ENCODE measurements around the gene CFAP46.

The CFAP46 gene

DNA sequence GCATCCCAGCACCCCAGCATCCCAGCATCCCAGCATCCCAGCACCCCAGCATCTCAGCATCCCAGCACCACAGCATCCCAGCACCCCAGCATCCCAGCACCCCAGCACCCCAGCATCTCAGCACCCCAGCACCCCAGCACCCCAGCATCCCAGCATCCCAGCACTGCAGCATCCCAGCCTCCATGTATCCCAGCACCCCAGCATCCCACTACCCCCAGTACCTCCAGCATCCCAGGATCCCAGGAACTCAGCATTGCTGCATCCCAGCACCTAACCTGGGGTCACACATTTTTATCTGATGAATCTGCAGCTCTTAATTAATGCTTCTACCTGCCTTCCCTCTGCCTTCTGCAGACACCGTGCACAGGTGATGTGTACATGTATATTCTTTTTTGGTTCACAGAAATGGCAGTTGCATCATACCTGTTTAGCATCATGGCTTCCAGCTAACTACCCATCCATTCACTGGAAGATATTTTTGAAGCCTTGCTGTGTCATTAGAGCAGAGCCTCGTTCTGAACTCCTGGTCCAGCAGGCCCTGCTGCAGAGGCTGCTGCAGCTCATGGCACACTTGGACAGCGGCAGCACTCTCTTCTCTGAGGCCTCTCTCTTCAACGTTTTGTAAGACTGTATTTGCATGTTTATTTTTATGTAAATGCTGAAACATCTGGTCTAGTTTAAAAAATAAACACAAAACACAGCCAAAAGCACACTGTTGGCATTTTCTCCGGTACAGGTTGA is 4.6 kb upstream of the CFAP46 start:
- POLR2A ChIA-PET = no interaction called here
- no peak for DNase-seq
- CTCF ChIA-PET = interaction anchor here (1.3 kb wide), 1 partner anchor 32 kb away, joined by 3 read pairs; no protein-coding TSS in a partner anchor
- Histone ChIP-seq H3K27me3 (replicated peaks in 2 of 5; ENCODE audit: control insufficient read depth in 4 of 5, insufficient read depth in 5 of 5, low read length in 4 of 5) (peaks cover 0 to 62% (median 11%) of the 10 kb centered on the region in 5 experiments), H3K27ac (ENCODE audit: insufficient read depth in 1 of 2, low read depth in 1 of 2, low read length in 2 of 2, poor library complexity in 1 of 2, severe bottlenecking in 2 of 2) (no peak overlapping the region), H3K36me3 (ENCODE audit: control insufficient read depth in 4 of 4, insufficient read depth in 4 of 4, low read length in 3 of 4) (no peaks in the 10 kb centered on the region), H3K4me1 (ENCODE audit: control extremely low read depth in 1 of 4, control insufficient read depth in 4 of 4, insufficient read depth in 4 of 4, low read length in 3 of 4) (peaks cover 0 to 12% (median 2%) of the 10 kb centered on the region in 4 experiments), H3K9me3 (ENCODE audit: control extremely low read depth in 1 of 5, control insufficient read depth in 4 of 5, insufficient read depth in 2 of 5, low read depth in 1 of 5, low read length in 4 of 5) (no peaks in the 10 kb centered on the region), H3K4me3 (ENCODE audit: control insufficient read depth in 1 of 7, extremely low read depth in 1 of 7, insufficient read depth in 4 of 7, low read depth in 2 of 7, low read length in 6 of 7) (no peak overlapping the region)
- WGBS (ENCODE audit: insufficient coverage) = 87% methylated on average over 3 of the region's 5 CpGs

DNA sequence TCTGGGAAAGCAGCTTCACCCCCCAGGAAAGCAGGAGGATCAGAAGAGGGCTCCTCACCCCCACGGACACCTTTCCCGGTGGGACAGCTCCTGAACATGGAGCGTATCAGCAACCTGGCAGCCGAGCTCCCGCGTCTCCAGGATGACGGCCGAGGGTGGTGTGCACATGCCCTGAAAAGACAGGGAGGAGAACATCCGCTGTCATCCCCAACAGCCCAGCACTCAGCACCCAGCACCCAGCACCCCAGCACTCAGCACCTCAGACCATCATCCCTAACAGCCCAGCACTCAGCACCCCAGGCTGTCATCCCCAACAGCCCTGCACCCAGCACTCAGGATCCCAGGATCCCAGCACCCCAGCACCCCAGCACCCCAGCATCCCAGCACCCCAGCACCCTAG is 3.9 kb upstream of the CFAP46 start:
- Histone ChIP-seq H3K27ac (ENCODE audit: insufficient read depth in 1 of 2, low read depth in 1 of 2, low read length in 2 of 2, poor library complexity in 1 of 2, severe bottlenecking in 2 of 2) (no peak overlapping the region), H3K4me1 (ENCODE audit: control extremely low read depth in 1 of 4, control insufficient read depth in 4 of 4, insufficient read depth in 4 of 4, low read length in 3 of 4) (peaks cover 0 to 11% (median 2%) of the 10 kb centered on the region in 4 experiments), H3K4me3 (ENCODE audit: control insufficient read depth in 1 of 7, extremely low read depth in 1 of 7, insufficient read depth in 4 of 7, low read depth in 2 of 7, low read length in 6 of 7) (no peak overlapping the region), H3K36me3 (ENCODE audit: control insufficient read depth in 4 of 4, insufficient read depth in 4 of 4, low read length in 3 of 4) (no peaks in the 10 kb centered on the region), H3K9me3 (ENCODE audit: control extremely low read depth in 1 of 5, control insufficient read depth in 4 of 5, insufficient read depth in 2 of 5, low read depth in 1 of 5, low read length in 4 of 5) (no peaks in the 10 kb centered on the region), H3K27me3 (replicated peaks in 2 of 5; ENCODE audit: control insufficient read depth in 4 of 5, insufficient read depth in 5 of 5, low read length in 4 of 5) (peaks cover 0 to 62% (median 17%) of the 10 kb centered on the region in 5 experiments)
- ChIA-PET CTCF (interaction anchor here (1.5 kb wide), 1 partner anchor 178 kb away, joined by 3 read pairs; no protein-coding TSS in a partner anchor), POLR2A (no interaction called here)
- 97% methylated on average over 8 of the region's 9 CpGs for WGBS (ENCODE audit: insufficient coverage)
- DNase-seq = no peak

DNA sequence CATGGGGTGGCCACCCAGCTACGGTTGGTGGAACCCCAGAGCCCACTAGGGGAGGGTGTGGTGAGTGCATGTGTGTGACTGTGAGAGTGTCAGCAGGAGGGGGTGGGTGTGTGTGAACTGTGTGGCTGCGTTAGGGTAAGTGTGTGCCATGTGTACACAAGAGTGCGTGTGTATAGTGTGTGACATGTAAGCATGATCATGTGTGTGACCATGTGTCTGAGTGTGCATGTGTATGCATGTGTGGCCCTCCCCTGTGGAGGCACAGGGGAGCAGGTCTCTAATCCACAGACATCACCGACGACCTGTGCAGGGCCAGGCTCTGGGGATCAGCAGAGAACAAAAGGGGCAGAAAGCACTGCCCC is 3.5 kb upstream of the CFAP46 start:
- H3K27me3 ChIP-seq (replicated peaks in 2 of 5; ENCODE audit: control insufficient read depth in 4 of 5, insufficient read depth in 5 of 5, low read length in 4 of 5) = peaks cover 0 to 63% (median 20%) of the 10 kb centered on the region in 5 experiments
- WGBS (ENCODE audit: insufficient coverage) = 89% methylated on average over 5 of the region's 5 CpGs
- CTCF ChIA-PET = interaction anchor here (1.5 kb wide), 1 partner anchor 179 kb away, joined by 3 read pairs; no protein-coding TSS in a partner anchor
- H3K27ac ChIP-seq (ENCODE audit: insufficient read depth in 1 of 2, low read depth in 1 of 2, low read length in 2 of 2, poor library complexity in 1 of 2, severe bottlenecking in 2 of 2) = no peak overlapping the region
- peaks cover 0 to 11% (median 2%) of the 10 kb centered on the region in 4 experiments for H3K4me1 ChIP-seq (ENCODE audit: control extremely low read depth in 1 of 4, control insufficient read depth in 4 of 4, insufficient read depth in 4 of 4, low read length in 3 of 4)
- DNase-seq = no peak
- no peaks in the 10 kb centered on the region for H3K36me3 ChIP-seq (ENCODE audit: control insufficient read depth in 4 of 4, insufficient read depth in 4 of 4, low read length in 3 of 4)
- POLR2A ChIA-PET = no interaction called here
- H3K4me3 ChIP-seq (ENCODE audit: control insufficient read depth in 1 of 7, extremely low read depth in 1 of 7, insufficient read depth in 4 of 7, low read depth in 2 of 7, low read length in 6 of 7) = no peak overlapping the region
- no peaks in the 10 kb centered on the region for H3K9me3 ChIP-seq (ENCODE audit: control extremely low read depth in 1 of 5, control insufficient read depth in 4 of 5, insufficient read depth in 2 of 5, low read depth in 1 of 5, low read length in 4 of 5)

- Histone ChIP-seq H3K4me1 (ENCODE audit: control extremely low read depth in 1 of 4, control insufficient read depth in 4 of 4, insufficient read depth in 4 of 4, low read length in 3 of 4) (peaks cover 0 to 11% (median 2%) of the 10 kb centered on the region in 4 experiments), H3K27me3 (replicated peaks in 2 of 5; ENCODE audit: control insufficient read depth in 4 of 5, insufficient read depth in 5 of 5, low read length in 4 of 5) (peaks cover 0 to 62% (median 24%) of the 10 kb centered on the region in 5 experiments), H3K4me3 (ENCODE audit: control insufficient read depth in 1 of 7, extremely low read depth in 1 of 7, insufficient read depth in 4 of 7, low read depth in 2 of 7, low read length in 6 of 7) (no peak overlapping the region), H3K27ac (ENCODE audit: insufficient read depth in 1 of 2, low read depth in 1 of 2, low read length in 2 of 2, poor library complexity in 1 of 2, severe bottlenecking in 2 of 2) (no peak overlapping the region), H3K9me3 (ENCODE audit: control extremely low read depth in 1 of 5, control insufficient read depth in 4 of 5, insufficient read depth in 2 of 5, low read depth in 1 of 5, low read length in 4 of 5) (no peaks in the 10 kb centered on the region), H3K36me3 (ENCODE audit: control insufficient read depth in 4 of 4, insufficient read depth in 4 of 4, low read length in 3 of 4) (no peaks in the 10 kb centered on the region)
- 90% methylated on average over 22 of the region's 25 CpGs for WGBS (ENCODE audit: insufficient coverage)
- ChIA-PET CTCF (interaction anchor here (1.5 kb wide), 1 partner anchor 179 kb away, joined by 3 read pairs; no protein-coding TSS in a partner anchor), POLR2A (no interaction called here)
- DNase-seq = no peak
Measured at GRCh38 chr10:132945125-132945893, 2.9 kb upstream of the CFAP46 start.

DNA sequence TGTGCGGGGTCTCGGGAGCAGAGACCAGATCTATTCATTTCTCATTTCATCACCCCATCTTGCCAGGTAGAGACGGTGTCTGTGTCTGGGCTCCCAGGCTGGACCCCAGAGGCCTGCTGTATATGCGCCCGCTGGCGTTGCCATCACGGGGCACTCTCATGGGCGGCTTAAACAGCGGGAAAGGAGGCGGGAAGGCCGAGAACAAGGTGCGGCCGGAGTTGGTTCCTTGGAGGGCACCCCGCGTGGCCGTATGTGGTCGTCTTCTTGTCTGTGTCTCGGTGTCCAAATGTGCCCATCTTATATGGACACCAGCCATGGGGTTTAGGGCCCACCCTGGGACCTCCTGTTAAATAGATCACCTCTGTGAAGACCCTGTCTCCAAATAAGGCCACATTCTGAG is 2.1 kb upstream of the CFAP46 start:
- 97% methylated on average over 17 of the region's 18 CpGs for WGBS (ENCODE audit: insufficient coverage)
- Histone ChIP-seq H3K36me3 (ENCODE audit: control insufficient read depth in 4 of 4, insufficient read depth in 4 of 4, low read length in 3 of 4) (no peaks in the 10 kb centered on the region), H3K27ac (ENCODE audit: insufficient read depth in 1 of 2, low read depth in 1 of 2, low read length in 2 of 2, poor library complexity in 1 of 2, severe bottlenecking in 2 of 2) (no peak overlapping the region), H3K27me3 (replicated peaks in 2 of 5; ENCODE audit: control insufficient read depth in 4 of 5, insufficient read depth in 5 of 5, low read length in 4 of 5) (peaks cover 0 to 63% (median 24%) of the 10 kb centered on the region in 5 experiments), H3K9me3 (ENCODE audit: control extremely low read depth in 1 of 5, control insufficient read depth in 4 of 5, insufficient read depth in 2 of 5, low read depth in 1 of 5, low read length in 4 of 5) (no peaks in the 10 kb centered on the region), H3K4me3 (ENCODE audit: control insufficient read depth in 1 of 7, extremely low read depth in 1 of 7, insufficient read depth in 4 of 7, low read depth in 2 of 7, low read length in 6 of 7) (no peak overlapping the region), H3K4me1 (ENCODE audit: control extremely low read depth in 1 of 4, control insufficient read depth in 4 of 4, insufficient read depth in 4 of 4, low read length in 3 of 4) (peaks cover 0 to 11% (median 2%) of the 10 kb centered on the region in 4 experiments)
- DNase-seq = no peak
- CTCF ChIA-PET = no interaction called here
- POLR2A ChIA-PET = no interaction called here

DNA sequence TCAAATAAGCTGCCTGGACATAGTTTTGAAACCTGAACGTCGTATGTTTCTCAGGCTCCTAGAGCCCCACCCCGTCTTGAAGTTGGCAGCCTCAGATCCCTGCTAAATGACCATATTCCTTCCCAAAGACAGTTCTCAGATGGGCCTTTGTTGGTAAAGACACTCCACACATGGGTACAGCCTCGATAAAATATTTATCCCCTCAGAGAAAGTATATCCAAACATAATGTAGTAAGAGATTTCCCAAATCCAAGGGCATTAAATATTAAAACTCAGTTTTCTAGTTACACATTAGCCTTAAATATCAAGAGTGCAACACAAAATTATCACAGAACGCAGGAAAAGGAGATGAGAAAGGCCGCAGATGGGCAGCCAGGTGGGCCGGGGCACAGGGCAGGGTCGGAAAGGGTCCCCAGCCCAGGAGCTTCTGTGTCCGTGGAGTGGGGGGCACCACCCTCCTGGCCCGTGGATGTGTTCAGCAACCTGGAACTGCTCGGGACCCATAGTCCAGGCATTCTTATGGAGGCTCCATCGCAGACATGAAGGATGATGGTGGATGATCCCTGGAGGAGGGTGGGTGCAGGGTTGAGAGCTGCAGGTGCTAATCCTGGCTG is 1.5 kb upstream of the CFAP46 start:
- Histone ChIP-seq H3K27ac (ENCODE audit: insufficient read depth in 1 of 2, low read depth in 1 of 2, low read length in 2 of 2, poor library complexity in 1 of 2, severe bottlenecking in 2 of 2) (no peak overlapping the region), H3K4me1 (ENCODE audit: control extremely low read depth in 1 of 4, control insufficient read depth in 4 of 4, insufficient read depth in 4 of 4, low read length in 3 of 4) (peaks cover 0 to 11% (median 2%) of the 10 kb centered on the region in 4 experiments), H3K4me3 (ENCODE audit: control insufficient read depth in 1 of 7, extremely low read depth in 1 of 7, insufficient read depth in 4 of 7, low read depth in 2 of 7, low read length in 6 of 7) (no peak overlapping the region), H3K36me3 (ENCODE audit: control insufficient read depth in 4 of 4, insufficient read depth in 4 of 4, low read length in 3 of 4) (no peaks in the 10 kb centered on the region), H3K9me3 (ENCODE audit: control extremely low read depth in 1 of 5, control insufficient read depth in 4 of 5, insufficient read depth in 2 of 5, low read depth in 1 of 5, low read length in 4 of 5) (no peaks in the 10 kb centered on the region), H3K27me3 (replicated peaks in 2 of 5; ENCODE audit: control insufficient read depth in 4 of 5, insufficient read depth in 5 of 5, low read length in 4 of 5) (peaks cover 0 to 65% (median 24%) of the 10 kb centered on the region in 5 experiments)
- POLR2A ChIA-PET = no interaction called here
- 98% methylated on average over 12 of the region's 12 CpGs for WGBS (ENCODE audit: insufficient coverage)
- CTCF ChIA-PET = no interaction called here
- DNase-seq = no peak

All from common myeloid progenitor, CD34-positive (primary cell).